ENCODE data around the gene ISL2.

The ISL2 gene

GRCh38 chr15:76368122-76368621 is 31.6 kb downstream of the ISL2 start:
- no peak for DNase-seq (ENCODE audit: low read depth in 4 of 4, low spot score in 1 of 4)

GRCh38 chr15:76376029-76376428 is 39.5 kb downstream of the ISL2 start:
- DNase-seq (ENCODE audit: low read depth in 4 of 4, low spot score in 1 of 4): no peak

GRCh38 chr15:76376816-76377215 is 40.2 kb downstream of the ISL2 start:
- DNase-seq (ENCODE audit: low read depth in 4 of 4, low spot score in 1 of 4): no peak

- DNase-seq (ENCODE audit: low read depth in 4 of 4, low spot score in 1 of 4): no peak
Measured at GRCh38 chr15:76377217-76377616, 40.6 kb downstream of the ISL2 start.

GRCh38 chr15:76377751-76378150 is 41.2 kb downstream of the ISL2 start:
- no peak for DNase-seq (ENCODE audit: low read depth in 4 of 4, low spot score in 1 of 4)

- no peak for DNase-seq (ENCODE audit: low read depth in 4 of 4, low spot score in 1 of 4)
Measured at GRCh38 chr15:76378691-76379090, 42.1 kb downstream of the ISL2 start.

- no peak for DNase-seq (ENCODE audit: low read depth in 4 of 4, low spot score in 1 of 4)
Measured at GRCh38 chr15:76380249-76380648, 43.7 kb downstream of the ISL2 start.

- no peak for DNase-seq (ENCODE audit: low read depth in 4 of 4, low spot score in 1 of 4)
Measured at GRCh38 chr15:76381366-76381765, 44.8 kb downstream of the ISL2 start.

GRCh38 chr15:76382987-76383728 is 46.6 kb downstream of the ISL2 start:
- DNase-seq (ENCODE audit: low read depth in 4 of 4, low spot score in 1 of 4): no peak

GRCh38 chr15:76384409-76384808 is 47.8 kb downstream of the ISL2 start:
- no peak for DNase-seq (ENCODE audit: low read depth in 4 of 4, low spot score in 1 of 4)

GRCh38 chr15:76386178-76386577 is 49.6 kb downstream of the ISL2 start:
- DNase-seq (ENCODE audit: low read depth in 4 of 4, low spot score in 1 of 4): no peak

GRCh38 chr15:76386926-76387325 is 50.4 kb downstream of the ISL2 start:
- DNase-seq (ENCODE audit: low read depth in 4 of 4, low spot score in 1 of 4): no peak

- no peak for DNase-seq (ENCODE audit: low read depth in 4 of 4, low spot score in 1 of 4)
Measured at GRCh38 chr15:76390571-76390970, 54.0 kb downstream of the ISL2 start.

- no peak for DNase-seq (ENCODE audit: low read depth in 4 of 4, low spot score in 1 of 4)
Measured at GRCh38 chr15:76391309-76391708, 54.7 kb downstream of the ISL2 start.

- no peak for DNase-seq (ENCODE audit: low read depth in 4 of 4, low spot score in 1 of 4)
Measured at GRCh38 chr15:76391847-76392246, 55.3 kb downstream of the ISL2 start.

All from stimulated activated CD4-positive, alpha-beta T cell treated with anti-CD3 and anti-CD28 coated beads, Interleukin-1b, Interleukin-23, amount 100 ng/mL, for 24 hours (primary cell).